NCI-H2107 (cell line): ENCODE data around the gene OVCA2.

ENCODE experiments used
- DNase-seq: peaks from one replicate; lab custom pipeline; 2025; lab: John Stamatoyannopoulos, UW

OVCA2 gene

DNA sequence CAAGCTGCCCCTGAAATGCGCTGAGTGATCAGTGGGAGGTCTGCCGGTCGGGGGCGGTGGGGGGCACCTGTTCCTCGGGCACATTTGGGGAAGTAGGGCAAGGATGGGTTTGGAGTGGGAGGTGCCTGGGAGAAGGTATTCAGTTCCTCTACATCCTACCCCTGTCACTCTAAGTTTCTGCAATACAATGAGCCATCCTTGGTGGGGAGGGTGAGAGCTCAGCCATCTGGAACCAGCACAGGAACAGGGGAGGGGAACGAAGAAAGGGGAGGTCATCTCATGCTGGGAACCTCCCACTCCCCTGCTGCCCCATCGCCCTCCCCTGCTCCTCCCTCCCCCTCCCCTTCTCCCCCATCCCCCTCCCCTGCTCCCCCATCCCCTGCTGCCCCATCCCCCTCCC, 7.7 kb upstream of the OVCA2 start:
- no peak for DNase-seq

- no peak for DNase-seq
Observed at GRCh38 chr17:2034806-2035540, 6.8 kb upstream of the OVCA2 start.

DNA sequence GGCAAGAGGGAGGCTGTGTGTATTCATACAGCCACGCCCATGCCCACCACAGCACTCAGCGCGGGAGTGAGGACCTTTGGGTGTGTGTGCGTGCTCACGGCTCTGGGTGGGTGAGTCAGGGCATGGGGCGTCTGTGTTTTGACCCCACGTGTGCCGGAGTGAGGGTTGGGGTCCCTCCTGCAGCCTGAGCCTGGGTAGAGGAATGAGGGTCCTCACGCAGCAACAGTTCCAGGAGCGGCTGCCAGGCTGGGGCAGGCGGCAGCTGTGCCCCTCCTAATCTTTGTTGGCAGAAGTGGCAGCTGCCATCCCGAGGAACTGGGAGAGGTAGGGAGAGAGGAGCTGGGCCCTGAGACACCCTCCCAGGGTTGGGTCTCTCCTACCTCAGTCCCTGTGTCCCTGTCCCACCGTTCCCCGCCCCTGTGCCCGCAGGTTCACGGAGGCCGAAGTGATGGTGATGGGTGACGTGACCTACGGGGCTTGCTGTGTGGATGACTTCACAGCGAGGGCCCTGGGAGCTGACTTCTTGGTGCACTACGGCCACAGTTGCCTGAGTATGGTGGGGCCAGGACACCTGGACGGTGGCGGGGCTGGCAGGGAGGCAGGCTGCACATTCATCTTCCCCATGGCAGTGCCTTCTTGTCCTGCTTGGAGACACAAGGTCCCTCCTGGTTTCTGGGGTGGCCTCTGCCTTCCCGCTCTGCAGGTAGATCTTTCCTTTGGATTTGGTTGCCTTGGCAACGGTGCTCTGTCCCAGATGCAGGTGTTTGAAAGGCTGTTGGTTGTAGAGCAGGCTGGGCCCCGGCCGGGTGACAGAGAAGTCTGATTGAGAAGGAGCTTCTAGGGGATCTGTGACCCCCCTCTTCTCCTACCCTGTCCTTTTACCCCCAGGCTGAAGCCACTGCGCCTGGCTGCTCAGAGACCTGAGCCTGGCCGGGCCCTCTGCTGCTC, 6.0 kb upstream of the OVCA2 start:
- DNase-seq, result no peak

DNA sequence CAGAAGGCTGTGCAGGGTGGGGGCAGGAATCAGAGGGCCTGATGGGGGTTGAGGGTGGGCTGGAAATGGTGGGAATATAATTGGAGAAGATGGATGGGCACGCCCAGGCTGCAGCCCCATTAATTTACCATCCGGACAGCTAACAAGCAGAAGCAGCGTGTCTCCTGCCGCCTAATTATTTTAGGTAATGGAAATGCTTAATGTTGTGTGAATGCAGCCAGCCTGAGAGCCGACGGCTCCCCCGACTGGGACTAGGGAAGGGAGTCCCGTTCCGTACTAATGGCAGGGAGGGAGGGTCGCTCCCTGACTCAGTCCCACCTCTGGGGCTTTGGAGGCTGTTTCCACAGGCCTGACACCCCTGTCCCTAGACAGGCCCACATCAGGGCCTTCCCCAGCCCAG, 4.7 kb upstream of the OVCA2 start:
- no peak for DNase-seq

DNA sequence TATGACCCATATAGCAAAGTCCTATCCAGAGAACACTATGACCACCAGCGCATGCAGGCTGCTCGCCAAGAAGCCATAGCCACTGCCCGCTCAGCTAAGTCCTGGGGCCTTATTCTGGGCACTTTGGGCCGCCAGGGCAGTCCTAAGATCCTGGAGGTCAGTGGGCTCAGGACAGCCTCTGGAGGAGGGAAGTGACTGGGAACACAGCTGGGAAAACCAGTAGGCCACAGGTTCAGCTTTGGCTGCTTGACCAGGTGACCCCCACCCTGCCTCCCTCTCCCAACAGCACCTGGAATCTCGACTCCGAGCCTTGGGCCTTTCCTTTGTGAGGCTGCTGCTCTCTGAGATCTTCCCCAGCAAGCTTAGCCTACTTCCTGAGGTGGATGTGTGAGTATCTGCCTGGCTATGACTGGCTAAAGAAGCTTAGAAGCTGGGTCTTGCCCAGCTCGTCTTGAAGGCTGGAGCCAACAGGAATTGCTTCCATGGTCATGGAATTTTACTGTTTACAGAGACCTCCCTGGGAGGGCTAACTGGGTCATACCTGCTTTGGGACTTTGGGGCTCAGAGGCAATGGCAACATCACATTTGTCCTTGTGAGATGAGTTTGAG, 1.5 kb upstream of the OVCA2 start:
- no peak for DNase-seq

- DNase-seq, result no peak
Observed at GRCh38 chr17:2040942-2041560, 771 bp upstream of the OVCA2 start.

GRCh38 chr17:2042390-2042847, 597 bp downstream of the OVCA2 start:
- no peak for DNase-seq

GRCh38 chr17:2042933-2043332, 1.1 kb downstream of the OVCA2 start:
- DNase-seq, result no peak

GRCh38 chr17:2043785-2044184, 2.0 kb downstream of the OVCA2 start:
- no peak for DNase-seq

GRCh38 chr17:2044263-2044894, 2.6 kb downstream of the OVCA2 start:
- no peak for DNase-seq

- DNase-seq, result no peak
Observed at GRCh38 chr17:2047590-2047989, 5.8 kb downstream of the OVCA2 start.

DNA sequence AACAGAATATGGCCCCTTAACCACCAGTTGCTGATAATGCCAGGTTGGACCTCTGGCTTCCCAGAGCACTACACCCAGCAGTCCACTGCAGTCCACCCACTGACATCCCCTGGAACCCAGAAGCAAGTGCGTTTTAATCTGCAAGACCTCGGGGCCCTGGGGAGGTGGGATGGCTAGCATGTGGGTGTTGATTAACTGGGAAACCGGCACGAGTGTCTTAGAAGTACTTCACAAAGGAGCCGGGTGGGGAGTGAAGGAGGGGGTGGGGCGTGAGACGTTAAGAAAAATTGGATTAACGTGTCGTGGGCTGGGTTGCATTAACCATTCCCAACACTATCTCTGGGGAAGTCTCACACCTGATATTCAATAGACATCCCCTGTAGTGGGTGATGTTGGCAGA, 7.0 kb downstream of the OVCA2 start:
- no peak for DNase-seq

- DNase-seq, result no peak
Observed at GRCh38 chr17:2049333-2050299, 7.8 kb downstream of the OVCA2 start.

DNA sequence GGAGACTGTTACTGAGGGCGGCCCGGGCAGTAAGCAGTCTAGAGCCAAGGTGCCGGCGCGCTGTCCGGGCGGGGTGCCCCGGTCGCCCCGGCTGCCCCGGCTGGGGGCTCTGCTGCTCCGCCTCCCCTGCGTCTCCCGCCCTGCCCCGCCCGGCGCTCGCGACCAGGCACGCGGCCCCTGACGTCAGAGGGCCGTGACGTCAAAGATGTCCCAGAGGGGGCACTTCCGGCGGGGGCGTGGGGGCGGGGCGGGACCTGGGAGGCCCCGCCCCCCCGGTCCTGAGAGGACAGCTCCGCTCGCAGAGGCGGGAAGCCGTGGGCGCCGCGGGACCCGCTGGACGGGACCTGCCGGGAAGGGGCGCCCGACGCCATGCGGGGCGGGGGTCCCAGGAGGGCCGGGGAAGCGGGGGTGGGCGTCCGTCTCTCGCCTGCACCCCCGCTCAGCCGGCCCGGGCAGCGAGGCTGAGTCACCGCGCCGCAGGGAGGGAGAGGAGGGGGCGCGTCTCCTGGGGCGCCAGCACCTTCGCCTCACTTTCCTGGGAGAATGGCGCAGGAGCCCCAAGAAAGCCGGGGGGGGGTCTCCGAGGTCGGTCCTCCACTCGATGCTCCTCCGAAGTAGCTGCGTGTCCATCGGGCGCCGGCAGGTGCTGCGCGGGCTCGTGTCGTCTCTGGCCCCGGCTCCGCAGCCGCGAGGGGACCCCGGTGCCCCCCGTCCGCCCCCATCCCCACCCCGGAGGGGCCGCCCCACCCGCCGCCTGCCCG, 8.7 kb downstream of the OVCA2 start:
- DNase-seq, result no peak

- no peak for DNase-seq
Observed at GRCh38 chr17:2051061-2051932, 9.5 kb downstream of the OVCA2 start.

DNA sequence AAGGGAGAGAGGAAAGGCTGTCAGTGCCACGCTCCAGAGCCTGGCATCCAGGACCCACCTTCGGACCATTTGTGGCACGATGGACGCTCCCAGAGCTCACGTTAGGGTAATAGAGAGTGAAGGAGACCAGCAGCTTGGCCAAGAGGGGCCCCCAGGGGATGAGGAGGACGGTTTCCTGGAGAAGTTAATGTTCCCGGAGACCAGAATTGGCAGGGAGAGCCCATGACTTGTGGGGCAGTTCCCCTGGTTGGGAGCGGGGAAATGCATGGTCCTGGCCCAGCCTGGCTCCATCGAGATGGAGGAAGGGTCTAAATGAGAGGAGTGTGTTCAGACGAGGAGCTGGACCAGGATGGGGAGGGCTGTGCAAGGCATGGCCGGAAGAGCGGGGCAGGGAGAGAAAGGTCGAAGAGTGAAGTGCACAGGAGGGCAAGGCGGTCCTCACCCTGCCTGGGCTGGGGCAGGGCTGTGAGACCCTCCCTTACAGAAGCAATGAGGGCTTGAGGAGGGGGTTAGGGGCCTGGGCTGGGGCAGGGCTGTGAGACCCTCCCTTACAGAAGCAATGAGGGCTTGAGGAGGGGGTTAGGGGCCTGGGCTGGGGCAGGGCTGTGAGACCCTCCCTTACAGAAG, 10.2 kb downstream of the OVCA2 start:
- DNase-seq, result no peak

DNA sequence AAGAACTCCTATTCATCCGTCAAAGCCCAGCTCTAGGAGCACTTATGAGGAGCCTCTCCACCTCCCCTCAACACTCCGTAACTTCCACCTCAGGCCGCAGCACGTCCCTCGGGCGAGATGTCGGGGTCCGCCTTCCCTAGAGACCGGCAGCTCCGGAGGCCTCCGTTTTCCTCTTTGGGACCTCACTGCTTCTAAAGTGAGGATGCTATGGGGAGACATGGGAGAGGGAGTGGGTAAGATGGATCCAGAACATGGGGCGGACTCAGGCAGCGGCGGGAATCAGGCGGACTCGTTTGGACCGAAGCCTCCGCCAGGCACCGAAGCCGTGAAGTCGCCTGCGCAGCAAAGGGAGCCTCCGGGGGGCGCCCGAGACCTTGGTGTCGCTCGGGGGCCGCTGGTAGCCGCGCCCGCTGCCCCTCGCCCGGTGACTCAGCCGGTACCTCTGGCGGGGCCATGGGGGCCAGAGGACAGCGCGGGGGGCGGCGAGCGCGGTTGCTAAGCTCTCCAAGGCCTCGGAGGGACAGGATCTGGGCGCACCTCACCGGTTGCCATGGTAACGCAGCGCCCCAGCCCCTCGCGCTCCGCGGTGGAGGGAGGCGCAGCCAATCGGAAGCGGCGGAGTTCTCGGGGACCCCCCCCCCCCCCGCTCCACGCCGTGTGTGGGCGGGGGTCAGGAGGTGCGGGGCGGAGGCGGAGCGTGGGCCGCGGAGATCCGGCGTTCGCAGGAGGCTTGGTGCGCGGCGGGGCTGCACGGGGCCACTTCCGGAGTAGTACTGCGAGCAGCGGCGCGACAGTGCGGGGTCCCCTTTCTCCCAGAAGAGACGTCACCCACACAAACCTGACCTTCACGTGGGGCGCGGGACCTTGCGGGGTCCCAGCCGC, 11.8 kb downstream of the OVCA2 start:
- DNase-seq, result no peak

GRCh38 chr17:2054262-2054511, 12.4 kb downstream of the OVCA2 start:
- no peak for DNase-seq
